Measurements from ENCODE around the gene ZBP1.

- TF ChIP-seq CTCF (conservative IDR thresholded peaks at IDR 0.05; ENCODE audit: low read length) (no peak), EZH2phosphoT487 (IDR thresholded peaks at IDR 0.05; ENCODE audit: borderline replicate concordance) (no peak)
These were observed 40.3 kb downstream of the ZBP1 start for GRCh38 chr20:57579898-57580447.

All from Loucy (cell line).